Iris pigment epithelial cell (primary cell): ENCODE results near the gene ERBIN.
"Not testable (repeated sequence)": the region's sequence is repeated elsewhere in the genome, so short reads cannot be mapped to it uniquely, and the experiment has no call there.

Experiments
- DNase-seq: peaks from one replicate; pipeline ENCODE4 v3.0.0-alpha.2; 2011; ENCODE audit warnings: low read depth

The ERBIN gene, protein sequence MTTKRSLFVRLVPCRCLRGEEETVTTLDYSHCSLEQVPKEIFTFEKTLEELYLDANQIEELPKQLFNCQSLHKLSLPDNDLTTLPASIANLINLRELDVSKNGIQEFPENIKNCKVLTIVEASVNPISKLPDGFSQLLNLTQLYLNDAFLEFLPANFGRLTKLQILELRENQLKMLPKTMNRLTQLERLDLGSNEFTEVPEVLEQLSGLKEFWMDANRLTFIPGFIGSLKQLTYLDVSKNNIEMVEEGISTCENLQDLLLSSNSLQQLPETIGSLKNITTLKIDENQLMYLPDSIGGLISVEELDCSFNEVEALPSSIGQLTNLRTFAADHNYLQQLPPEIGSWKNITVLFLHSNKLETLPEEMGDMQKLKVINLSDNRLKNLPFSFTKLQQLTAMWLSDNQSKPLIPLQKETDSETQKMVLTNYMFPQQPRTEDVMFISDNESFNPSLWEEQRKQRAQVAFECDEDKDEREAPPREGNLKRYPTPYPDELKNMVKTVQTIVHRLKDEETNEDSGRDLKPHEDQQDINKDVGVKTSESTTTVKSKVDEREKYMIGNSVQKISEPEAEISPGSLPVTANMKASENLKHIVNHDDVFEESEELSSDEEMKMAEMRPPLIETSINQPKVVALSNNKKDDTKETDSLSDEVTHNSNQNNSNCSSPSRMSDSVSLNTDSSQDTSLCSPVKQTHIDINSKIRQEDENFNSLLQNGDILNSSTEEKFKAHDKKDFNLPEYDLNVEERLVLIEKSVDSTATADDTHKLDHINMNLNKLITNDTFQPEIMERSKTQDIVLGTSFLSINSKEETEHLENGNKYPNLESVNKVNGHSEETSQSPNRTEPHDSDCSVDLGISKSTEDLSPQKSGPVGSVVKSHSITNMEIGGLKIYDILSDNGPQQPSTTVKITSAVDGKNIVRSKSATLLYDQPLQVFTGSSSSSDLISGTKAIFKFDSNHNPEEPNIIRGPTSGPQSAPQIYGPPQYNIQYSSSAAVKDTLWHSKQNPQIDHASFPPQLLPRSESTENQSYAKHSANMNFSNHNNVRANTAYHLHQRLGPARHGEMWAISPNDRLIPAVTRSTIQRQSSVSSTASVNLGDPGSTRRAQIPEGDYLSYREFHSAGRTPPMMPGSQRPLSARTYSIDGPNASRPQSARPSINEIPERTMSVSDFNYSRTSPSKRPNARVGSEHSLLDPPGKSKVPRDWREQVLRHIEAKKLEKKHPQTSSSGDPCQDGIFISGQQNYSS (N-terminal part only)

DNA sequence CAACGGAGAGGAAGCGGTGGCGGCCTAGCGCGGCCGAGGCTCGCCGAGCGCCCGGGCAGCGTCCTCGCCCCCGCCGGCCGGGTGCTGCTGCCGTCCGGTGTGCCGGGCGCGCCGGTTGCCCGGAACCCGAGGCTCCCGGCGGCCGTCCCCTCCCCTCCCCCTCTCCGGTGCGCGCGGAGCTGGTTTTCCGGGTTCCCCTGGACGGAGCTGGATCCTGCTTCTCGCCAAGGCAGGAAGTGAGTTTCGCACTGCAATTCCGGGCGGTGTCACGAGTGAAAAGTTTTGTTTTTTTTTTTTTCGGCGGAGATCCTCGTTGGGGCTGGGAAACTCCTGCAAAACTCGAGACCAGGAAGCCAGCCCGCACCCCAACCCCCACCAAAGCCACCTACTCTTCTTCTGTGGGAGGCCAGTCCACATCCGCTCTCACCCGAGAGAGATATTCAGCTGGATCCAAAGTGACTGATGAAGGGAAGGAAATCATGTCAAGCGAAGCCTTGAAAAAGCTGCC is at the start of gene ERBIN:
Gene ERBIN (plus strand): TSS at position 300 of the 508 bp plus-strand sequence. CDS start 66,144 bp downstream, outside the sequence.
- peak; percentile 81 for DNase-seq

DNA sequence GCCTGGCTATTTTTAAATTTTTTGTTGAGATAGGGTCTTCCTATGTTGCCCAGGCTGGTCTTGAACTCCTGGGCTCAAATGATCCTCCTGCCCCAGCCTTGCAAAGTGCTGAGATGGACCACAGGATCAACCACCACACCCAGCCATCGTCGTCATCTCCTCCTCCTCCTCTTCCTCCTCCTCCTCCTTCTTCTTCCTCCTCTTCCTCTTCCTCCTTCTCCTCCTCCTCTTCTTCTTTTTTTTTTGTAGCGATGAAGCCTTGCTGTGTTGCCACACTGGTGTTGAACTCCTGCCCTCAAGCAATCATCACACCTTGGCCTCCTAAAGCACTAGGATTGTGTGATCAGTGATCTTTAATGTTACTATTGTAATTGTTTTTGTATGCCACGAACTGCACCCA is 49.4 kb upstream of the ERBIN start:
- DNase-seq, result no peak

DNA sequence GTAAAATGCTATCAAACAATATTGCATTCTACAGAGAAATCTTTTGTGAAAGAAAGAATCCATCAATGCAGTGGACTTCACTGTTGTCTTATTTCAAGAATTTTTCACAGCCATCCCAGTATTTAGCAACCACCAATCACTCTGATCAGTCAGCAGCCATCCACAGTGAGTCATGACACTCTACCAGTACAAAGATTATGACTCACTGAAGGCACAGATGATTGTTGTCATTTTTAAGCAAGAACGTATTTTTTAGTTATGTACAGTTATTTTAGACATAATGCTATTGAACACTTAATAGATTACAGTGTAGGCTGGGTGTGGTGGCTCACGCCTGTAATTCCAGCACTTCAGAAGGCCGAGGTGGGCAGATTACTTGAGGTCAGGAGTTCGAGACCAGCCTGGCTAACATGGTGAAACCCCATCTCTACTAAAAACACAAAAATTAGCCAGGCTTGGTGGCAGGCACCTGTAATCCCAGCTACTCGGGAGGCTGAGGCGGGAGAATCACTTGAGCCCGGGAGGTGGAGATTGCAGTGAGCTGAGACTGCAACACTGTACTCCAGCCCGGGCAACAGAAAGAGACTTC is 46.6 kb upstream of the ERBIN start:
- DNase-seq, result peak; percentile 94

DNA sequence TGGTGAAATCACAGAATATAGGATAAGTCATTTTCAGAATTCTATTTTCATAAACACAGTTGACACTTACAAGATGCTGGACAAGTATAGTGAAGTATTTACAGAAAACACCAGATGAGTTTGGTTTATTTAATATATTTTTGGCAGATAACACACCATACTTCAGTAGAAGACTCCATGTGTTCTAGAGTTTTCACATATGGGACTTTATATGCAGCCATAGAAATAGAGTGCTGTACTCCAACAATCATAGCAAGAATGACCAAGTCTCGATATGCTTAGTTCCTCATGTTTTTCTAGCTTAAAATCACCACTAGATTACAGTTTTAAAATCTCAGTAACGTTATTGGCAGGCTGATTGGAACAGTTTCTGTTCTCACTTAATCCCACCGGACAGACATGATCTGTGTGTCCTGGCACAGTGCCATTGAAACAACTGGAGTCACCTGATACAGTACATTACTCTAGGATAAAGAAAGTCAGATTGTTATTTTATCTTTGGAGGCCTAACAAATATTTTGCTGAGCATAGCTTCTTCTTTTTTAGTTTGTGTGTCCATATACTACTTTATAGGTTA is 45.8 kb upstream of the ERBIN start:
- DNase-seq, result peak; percentile 63

DNA sequence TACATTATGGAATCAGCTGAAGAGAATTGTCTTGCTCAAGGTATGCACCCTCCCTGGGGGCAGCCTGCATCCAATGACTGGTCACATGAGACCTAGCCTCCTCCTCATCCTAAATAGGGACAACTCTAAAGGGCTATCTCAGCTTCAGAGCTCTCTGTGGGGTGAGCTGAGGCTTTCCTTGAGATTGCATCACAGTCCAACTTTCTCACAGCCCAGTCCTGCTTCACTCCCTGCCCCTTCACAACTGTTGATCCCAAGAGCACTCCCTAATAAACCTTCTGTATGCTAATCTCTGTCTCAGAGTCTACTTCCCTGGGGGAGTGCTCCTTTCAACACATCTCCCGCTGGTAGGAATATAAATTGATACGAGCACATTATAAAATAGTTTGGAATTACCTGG is 44.1 kb upstream of the ERBIN start:
- peak; percentile 27 for DNase-seq

DNA sequence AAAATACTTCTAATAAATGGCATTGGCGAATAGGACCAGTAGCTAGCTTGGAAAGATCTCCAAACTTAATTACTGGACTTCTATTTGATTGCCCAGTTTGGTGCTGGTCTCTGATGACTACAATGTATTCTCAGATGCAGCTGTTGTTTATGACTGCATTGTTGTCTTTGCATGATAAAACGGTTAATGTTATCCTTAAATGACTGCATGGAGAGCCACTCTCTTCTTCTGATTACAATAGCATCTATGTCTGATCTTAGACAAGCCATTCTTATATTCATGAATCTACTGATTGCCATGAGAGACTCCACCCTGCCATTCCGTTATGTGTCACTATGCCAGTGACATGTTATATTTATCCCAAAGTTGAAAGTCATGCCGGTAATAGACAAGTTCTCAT is 42.9 kb upstream of the ERBIN start:
- no peak for DNase-seq

DNA sequence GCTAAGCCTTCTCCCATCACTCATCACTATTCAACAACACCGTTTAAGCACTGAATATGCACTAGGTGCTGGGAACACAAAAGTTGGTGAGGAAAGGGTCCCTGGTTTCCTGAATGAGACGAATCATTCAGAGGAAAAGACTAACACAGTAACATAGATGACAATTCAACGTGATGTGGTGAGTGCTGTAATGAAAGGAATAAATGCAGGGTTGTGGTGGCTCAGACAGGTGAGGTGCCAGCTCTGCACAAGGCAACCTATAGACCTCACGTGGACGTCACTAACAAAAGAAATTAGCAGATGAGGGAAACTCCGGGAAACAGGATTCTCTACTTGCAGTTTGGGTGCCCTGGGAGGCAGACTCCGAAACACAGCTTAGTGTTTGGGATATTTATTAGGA is 40.0 kb upstream of the ERBIN start:
- no peak for DNase-seq

DNA sequence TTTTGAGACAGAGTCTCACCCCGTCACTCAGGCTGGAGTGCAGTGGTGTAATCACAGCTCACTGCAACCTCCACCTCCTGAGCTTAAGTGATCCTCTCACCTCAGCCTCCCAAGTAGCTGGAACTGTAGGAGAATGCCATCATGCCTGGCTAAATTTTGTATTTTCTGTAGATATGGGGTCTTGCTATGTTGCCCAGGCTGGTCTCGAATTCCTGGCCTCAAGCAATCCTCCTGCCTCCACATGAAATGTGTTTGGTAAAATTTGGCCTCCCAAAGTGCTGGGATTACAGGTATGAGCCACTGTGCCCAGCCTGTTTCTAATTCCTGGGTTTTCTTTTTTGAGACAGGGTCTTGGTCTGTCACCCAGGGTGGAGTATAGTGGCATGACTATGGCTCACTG is 34.4 kb upstream of the ERBIN start:
- not testable (repeated sequence) for DNase-seq

DNA sequence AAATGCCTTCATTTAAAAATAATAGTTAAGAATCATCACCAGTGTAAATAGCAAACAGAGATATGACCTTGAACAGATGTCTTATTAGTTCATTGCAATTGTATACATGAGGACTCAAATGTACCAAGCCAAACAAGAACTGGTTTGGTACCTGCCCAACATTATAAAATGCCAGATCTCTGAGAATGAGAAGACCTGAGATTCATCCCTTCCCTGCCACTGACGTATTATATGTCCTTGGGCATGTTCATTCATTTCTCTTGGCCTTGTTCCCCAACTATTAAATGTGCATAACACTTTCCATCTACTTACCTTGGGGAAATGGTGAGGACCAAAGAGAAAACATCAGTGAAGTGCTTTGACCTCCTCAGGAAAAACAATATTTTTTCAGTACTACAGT is 33.6 kb upstream of the ERBIN start:
- DNase-seq, result peak; percentile 17

DNA sequence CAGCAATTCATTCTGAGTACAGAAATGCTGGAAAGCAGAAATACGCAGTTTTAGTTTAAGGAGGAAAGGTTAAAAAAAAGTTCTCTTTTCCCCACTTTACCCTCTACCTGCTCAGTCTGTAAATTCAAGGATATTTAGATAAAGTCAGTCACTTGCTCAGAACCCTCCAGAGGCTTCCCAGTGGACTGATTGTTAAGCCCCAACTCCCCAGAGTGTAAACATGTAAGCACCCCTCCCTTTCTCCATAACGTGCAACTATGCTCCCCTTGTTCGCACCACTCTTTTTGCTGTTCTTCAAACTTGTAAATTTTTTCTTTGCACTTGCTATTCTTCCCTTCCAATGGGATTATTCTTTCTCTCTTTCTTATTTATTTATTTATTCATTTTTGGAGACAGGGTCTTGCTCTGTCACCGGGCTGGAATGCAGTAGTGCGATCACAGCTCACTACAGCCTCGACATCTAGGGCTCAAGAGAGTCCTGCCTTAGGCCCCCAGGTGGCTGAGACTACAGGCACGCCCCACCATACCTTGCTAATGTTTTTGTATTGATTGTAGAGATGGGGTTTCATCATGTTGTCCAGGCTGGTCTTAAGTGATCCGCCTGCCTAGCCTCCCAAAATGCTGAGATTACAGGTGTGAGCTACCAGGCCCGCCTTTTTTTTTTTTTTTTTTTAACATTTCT is 32.5 kb upstream of the ERBIN start:
- DNase-seq, result no peak

DNA sequence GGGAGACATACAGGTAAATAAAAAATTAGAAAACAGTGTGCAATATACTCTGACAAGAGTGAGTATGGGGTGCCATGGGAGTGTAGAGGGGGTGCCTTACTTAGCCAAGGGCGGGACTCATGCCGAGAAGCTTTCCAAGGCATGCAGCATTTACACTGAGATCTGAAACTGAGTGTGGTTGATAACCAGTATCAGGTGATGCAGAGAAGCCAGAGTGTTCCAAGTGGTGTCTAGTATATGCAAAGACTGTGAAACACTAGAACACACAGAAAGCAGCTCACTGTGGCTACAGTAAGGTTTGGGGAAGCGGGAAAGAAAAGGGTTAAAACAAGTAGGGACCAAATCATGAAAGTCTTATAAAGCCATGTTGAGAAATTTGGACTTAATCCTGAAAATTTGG is 30.5 kb upstream of the ERBIN start:
- DNase-seq, result no peak

DNA sequence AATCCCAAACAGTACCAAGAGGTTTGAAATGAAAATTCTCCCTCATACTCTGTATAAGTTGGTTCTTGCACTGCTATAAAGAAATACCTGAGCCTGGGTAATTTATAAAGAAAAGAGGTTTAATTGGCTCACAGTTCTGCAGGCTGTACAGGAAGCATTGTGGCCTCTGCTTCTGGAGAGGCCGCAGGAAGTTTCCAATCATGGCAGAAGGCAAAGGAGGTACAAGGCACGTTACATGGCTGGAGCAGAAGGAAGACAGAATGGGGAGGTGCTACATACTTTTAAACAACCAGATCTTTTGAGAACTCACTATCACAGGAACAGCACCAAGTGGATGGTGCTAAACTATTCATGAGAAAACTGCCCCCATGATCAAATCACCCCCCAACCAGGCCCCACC is 25.6 kb upstream of the ERBIN start:
- no peak for DNase-seq

DNA sequence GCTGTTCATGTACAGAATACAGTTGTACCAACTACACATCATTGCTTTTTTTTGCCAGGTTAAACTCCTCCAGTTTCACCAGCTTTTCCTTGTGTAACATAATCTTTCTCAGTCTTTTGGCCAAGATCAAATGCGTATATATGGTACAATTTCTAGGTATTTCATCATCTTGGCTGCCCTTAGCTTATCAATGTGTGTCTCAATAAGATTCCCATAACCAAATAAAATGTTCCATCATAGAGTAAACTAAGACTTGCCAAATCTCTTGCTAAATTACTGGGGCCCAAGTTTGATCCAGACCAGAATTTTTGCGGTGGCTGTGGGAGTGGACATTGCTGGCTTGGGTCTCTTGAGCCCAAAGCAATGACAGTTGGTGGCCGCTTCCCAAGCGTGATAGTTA is 24.3 kb upstream of the ERBIN start:
- DNase-seq, result no peak

DNA sequence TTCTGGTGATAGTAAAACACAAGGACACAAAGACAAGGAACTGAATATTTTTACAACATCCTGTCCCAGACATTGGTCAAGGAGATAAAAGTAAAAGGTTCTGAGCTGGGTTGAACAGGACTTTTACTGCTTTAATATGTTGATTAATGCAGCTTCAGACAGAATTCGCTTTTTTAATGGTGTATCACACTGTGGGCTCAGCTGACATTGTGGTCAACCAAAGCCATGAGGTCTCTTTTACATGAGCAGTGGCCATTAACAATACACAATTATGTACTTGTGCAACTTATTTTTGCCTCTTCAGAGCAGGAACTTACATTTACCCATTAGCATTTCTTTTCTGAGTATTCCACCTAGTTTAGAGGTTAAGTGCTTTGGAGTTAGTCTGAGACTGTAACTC is 22.8 kb upstream of the ERBIN start:
- no peak for DNase-seq

DNA sequence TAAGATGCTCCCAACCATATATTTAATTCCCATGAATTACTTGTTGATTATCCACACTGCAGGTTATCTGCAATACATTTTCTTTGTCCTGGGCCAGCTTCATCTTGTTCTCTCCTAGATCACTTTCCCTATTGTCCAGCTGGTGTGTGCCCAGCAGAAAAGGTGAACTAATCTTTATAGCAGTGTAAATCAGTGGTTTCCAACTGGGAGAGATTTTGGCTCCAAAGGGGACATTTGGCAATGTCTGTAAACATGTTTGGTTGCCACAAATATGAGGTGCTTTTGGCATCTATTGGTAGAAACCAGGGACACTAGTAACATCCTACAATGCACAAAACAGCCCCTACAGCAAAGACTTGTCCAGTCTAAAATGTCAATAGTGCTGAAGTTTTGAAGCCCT is 20.1 kb upstream of the ERBIN start:
- DNase-seq, result no peak

DNA sequence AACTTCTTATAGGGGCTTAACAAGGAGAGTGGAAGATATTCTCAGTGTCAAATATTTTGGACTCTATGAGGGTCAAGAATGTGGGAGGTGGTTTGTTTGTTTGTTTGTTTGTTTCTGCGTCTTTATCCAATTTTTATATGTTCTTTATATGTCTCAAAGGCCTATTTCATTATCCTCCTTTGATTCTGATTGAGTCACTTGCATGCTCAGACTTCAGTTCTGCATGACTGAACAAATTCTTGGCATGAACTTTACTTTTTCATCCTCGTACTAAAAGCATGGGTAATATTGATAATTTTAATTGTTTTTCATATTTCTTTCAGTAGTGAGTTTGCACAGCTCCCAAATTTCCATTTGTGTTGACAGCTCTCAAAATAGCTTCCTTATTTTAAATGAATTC is 19.2 kb upstream of the ERBIN start:
- DNase-seq, result peak; percentile 33

DNA sequence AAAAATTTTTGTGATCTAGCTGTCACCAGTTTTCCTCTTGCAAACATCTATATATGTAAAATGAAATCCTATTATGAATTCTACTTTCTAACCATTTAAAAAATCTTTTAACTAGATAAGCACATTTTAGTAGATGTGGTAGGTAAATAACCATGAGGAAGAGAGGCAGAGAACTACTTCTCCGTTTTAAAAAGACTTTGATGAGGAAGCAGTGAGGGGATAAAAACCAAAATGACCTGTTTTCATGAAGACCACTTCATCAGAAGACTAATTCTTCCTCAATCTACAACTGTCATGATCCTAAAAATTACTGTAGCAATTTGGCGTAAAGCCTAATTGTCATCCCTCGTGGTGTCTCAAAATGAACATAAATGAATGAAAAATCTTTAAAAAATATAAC is 15.7 kb upstream of the ERBIN start:
- no peak for DNase-seq

DNA sequence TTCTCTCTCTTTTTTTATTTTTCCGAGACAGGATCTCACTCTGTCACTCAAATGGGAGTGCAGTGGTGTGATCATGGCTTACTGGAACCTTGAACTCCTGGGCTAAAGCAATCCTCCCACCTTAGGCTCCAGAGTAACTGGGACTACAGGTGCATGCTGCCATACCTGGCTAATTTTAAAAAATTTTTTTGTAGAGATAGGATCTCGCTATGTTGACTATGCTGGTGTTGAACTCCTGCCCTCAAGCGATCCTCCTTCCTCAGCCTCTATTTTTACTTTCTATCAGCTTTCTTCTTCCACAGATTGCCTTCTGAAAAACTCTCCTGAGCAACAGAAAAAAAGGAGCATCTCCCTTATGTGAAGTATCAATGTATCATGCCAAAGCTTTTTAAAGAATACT is 14.1 kb upstream of the ERBIN start:
- no peak for DNase-seq

DNA sequence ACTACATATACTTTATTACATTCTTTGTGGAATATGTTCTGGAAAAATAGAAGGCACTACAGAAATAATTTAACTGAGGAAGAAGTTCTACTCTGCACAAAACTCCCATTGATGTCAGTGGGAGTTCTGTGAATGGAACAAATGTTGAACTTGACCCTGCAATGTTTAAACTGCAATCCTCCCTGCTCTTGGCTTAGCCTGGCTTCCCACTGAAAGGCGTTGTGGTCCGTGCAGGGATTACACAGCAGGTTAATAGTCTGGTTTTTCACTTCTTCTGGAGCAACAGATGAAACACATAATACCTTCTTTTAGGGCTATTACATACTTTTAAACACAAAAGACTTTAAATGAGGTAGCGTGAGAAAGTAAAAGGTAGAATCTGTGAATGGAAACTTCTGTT is 12.9 kb upstream of the ERBIN start:
- peak; percentile 9 for DNase-seq

DNA sequence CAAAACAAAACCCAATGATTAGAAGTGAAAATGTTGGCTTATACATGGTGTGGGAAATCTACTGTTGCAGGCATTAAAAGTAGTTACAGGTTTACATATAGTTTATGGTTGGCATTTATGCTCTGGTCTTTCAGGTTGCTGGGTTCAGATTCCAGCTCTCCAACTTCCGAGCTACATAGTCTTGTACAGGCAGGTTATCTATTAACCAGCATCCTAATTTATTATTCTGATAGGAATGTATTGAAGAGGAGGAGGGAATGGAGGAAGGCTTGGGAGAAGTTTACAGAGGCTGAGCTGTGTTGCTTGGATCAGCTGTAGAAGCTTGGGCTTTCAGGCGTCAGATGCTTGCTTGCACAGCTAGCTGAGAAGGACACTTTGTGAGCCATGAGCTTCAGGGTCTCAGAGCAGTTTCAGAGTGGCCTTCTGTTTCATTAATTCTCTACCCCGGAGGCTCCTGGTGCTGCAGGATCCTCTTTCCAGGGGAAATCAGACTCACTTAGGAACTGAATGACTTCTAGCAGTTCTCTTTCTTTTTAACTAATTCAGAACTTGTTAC is 11.7 kb upstream of the ERBIN start:
- no peak for DNase-seq

DNA sequence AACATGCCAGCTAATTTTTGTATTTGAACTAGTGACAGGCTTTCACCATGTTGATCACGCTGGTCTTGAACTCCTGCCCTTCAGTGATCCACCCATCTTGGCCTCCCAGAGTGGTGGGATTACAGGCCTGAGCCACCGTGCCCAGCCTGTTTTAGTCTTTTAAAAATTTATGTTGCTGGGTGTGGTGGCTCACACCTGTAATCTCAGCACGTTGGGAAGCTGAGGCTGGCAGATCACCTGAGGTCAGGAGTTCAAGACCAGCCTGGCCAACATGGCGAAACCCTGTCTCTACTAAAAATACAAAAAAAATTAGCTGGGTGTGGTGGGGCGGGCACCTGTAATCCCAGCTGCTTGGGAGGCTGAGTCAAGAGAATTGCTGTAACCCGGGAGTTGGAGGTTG is 10.7 kb upstream of the ERBIN start:
- not testable (repeated sequence) for DNase-seq
